ENCODE results near the gene ZNF217.
A peak's percentile ranks its signal among the peaks of the same experiment; 100 is the strongest.
"Not testable (repeated sequence)": the region's sequence is repeated elsewhere in the genome, so short reads cannot be mapped to it uniquely, and the experiment has no call there.

Gene ZNF217

GRCh38 chr20:53581444-53582250 is 12.0 kb downstream of the ZNF217 start:
- DNase-seq: peak; percentile 52

GRCh38 chr20:53580376-53581111 is 13.1 kb downstream of the ZNF217 start:
- no peak for DNase-seq

- peak; percentile 41 for DNase-seq
Observed at GRCh38 chr20:53579581-53580375, 13.9 kb downstream of the ZNF217 start.

GRCh38 chr20:53579266-53579580 is 14.4 kb downstream of the ZNF217 start:
- no peak for DNase-seq

GRCh38 chr20:53578492-53579222 is 15.0 kb downstream of the ZNF217 start:
- DNase-seq: peak; percentile 73

GRCh38 chr20:53576586-53577318 is 16.9 kb downstream of the ZNF217 start:
- DNase-seq: no peak

GRCh38 chr20:53576195-53576580 is 17.5 kb downstream of the ZNF217 start:
- no peak for DNase-seq

GRCh38 chr20:53575481-53576194 is 18.0 kb downstream of the ZNF217 start:
- no peak for DNase-seq

GRCh38 chr20:53574819-53575218 is 18.8 kb downstream of the ZNF217 start:
- no peak for DNase-seq

- DNase-seq: no peak
Observed at GRCh38 chr20:53574259-53574789, 19.3 kb downstream of the ZNF217 start.

- DNase-seq: no peak
Observed at GRCh38 chr20:53571555-53572286, 21.9 kb downstream of the ZNF217 start.

- no peak for DNase-seq
Observed at GRCh38 chr20:53570446-53571276, 23.0 kb downstream of the ZNF217 start.

- DNase-seq: no peak
Observed at GRCh38 chr20:53569606-53570307, 23.9 kb downstream of the ZNF217 start.

GRCh38 chr20:53569005-53569404 is 24.6 kb downstream of the ZNF217 start:
- no peak for DNase-seq

GRCh38 chr20:53568351-53568750 is 25.3 kb downstream of the ZNF217 start:
- no peak for DNase-seq

- DNase-seq: no peak
Observed at GRCh38 chr20:53567379-53567917, 26.2 kb downstream of the ZNF217 start.

GRCh38 chr20:53566623-53567022 is 27.0 kb downstream of the ZNF217 start:
- not testable (repeated sequence) for DNase-seq

GRCh38 chr20:53565254-53565653 is 28.4 kb downstream of the ZNF217 start:
- no peak for DNase-seq

All from CD4-positive, alpha-beta T cell treated with Interleukin-17A for 4 hours (primary cell).